ENCODE results near the gene DNASE1L3.

Gene DNASE1L3

GRCh38 chr3:58190291-58190690 lies 20.5 kb downstream of the DNASE1L3 start:
- no peak overlapping the region for H3K27ac ChIP-seq (ENCODE audit: low read depth, low read length)
- no peak overlapping the region for H3K4me3 ChIP-seq (ENCODE audit: low read length)
- no peaks in the 10 kb centered on the region; the same call in 1 of the 2 replicates for H3F3A ChIP-seq (ENCODE audit: control insufficient read depth, insufficient read depth)
- no peaks in the 10 kb centered on the region for H4K20me1 ChIP-seq (ENCODE audit: control insufficient read depth, insufficient read depth, low read depth, low read length)
- no peaks in the 10 kb centered on the region for H3K27me3 ChIP-seq (ENCODE audit: control insufficient read depth, low read length)
- no peaks in the 10 kb centered on the region for H3K36me3 ChIP-seq (ENCODE audit: control insufficient read depth, low read length)
- H3K9me3 ChIP-seq (ENCODE audit: control insufficient read depth, insufficient read depth, low read length), result no peaks in the 10 kb centered on the region
- no peaks in the 10 kb centered on the region for H3K79me2 ChIP-seq (ENCODE audit: control insufficient read depth, low read length)
- H3K9me2 ChIP-seq (replicated peaks; ENCODE audit: control insufficient read depth, low read length), result no peaks in the 10 kb centered on the region
- no peak overlapping the region for H3K4me2 ChIP-seq (ENCODE audit: low read length)
- H3K4me1 ChIP-seq (ENCODE audit: control insufficient read depth, low read length), result no peaks in the 10 kb centered on the region
- no peak for TF ChIP-seq EZH2phosphoT487 (IDR thresholded peaks at IDR 0.05; ENCODE audit: borderline replicate concordance, low read length)
- TF ChIP-seq, protein P1, sequence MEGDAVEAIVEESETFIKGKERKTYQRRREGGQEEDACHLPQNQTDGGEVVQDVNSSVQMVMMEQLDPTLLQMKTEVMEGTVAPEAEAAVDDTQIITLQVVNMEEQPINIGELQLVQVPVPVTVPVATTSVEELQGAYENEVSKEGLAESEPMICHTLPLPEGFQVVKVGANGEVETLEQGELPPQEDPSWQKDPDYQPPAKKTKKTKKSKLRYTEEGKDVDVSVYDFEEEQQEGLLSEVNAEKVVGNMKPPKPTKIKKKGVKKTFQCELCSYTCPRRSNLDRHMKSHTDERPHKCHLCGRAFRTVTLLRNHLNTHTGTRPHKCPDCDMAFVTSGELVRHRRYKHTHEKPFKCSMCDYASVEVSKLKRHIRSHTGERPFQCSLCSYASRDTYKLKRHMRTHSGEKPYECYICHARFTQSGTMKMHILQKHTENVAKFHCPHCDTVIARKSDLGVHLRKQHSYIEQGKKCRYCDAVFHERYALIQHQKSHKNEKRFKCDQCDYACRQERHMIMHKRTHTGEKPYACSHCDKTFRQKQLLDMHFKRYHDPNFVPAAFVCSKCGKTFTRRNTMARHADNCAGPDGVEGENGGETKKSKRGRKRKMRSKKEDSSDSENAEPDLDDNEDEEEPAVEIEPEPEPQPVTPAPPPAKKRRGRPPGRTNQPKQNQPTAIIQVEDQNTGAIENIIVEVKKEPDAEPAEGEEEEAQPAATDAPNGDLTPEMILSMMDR (IDR thresholded peaks at IDR 0.05; ENCODE audit: low read depth, low read length, poor library complexity, severe bottlenecking), result no peak

GRCh38 chr3:58189691-58190090 lies 21.1 kb downstream of the DNASE1L3 start:
- H3K4me1 ChIP-seq (ENCODE audit: control insufficient read depth, low read length), result no peaks in the 10 kb centered on the region
- no peaks in the 10 kb centered on the region for H3K9me3 ChIP-seq (ENCODE audit: control insufficient read depth, insufficient read depth, low read length)
- no peak overlapping the region for H3K27ac ChIP-seq (ENCODE audit: low read depth, low read length)
- no peak overlapping the region for H3K4me3 ChIP-seq (ENCODE audit: low read length)
- no peaks in the 10 kb centered on the region for H4K20me1 ChIP-seq (ENCODE audit: control insufficient read depth, insufficient read depth, low read depth, low read length)
- H3F3A ChIP-seq (ENCODE audit: control insufficient read depth, insufficient read depth), result no peaks in the 10 kb centered on the region; the same call in 1 of the 2 replicates
- H3K79me2 ChIP-seq (ENCODE audit: control insufficient read depth, low read length), result no peaks in the 10 kb centered on the region
- no peaks in the 10 kb centered on the region for H3K27me3 ChIP-seq (ENCODE audit: control insufficient read depth, low read length)
- no peak overlapping the region for H3K4me2 ChIP-seq (ENCODE audit: low read length)
- TF ChIP-seq, protein P1 (IDR thresholded peaks at IDR 0.05; ENCODE audit: low read depth, low read length, poor library complexity, severe bottlenecking), result no peak
- no peak for TF ChIP-seq EZH2phosphoT487 (IDR thresholded peaks at IDR 0.05; ENCODE audit: borderline replicate concordance, low read length)
- H3K36me3 ChIP-seq (ENCODE audit: control insufficient read depth, low read length), result no peaks in the 10 kb centered on the region
- H3K9me2 ChIP-seq (replicated peaks; ENCODE audit: control insufficient read depth, low read length), result no peaks in the 10 kb centered on the region

DNA sequence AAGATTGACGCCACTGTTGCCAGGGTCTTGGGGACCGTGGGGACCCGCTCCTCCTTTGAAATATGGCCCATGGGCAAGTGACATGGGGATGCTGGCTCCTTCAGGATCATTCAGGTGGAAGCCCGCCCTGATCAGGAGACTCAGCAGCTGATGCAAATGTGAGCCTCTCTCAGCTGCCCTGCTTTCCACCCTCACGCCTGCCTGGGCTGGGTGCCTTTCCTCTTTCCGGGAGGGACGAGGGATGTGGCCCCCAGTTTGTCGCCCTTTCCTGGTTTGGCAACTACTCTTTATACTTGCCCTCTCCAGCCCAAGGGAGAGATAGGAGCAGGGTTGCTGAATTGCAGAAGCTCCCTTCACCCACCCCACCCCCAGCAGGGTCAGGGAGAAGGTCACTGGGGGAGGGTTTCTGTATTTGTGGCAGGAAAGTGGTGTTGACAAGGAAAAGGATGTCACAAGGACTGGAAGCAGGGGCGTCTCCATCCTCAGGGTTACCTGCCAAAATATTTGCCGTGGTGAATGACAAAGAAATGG lies 21.8 kb downstream of the DNASE1L3 start:
- H3K27ac ChIP-seq (ENCODE audit: low read depth, low read length), result no peak overlapping the region
- H3K4me2 ChIP-seq (ENCODE audit: low read length), result no peak overlapping the region
- TF ChIP-seq, protein P1 (IDR thresholded peaks at IDR 0.05; ENCODE audit: low read depth, low read length, poor library complexity, severe bottlenecking), result no peak
- no peak for TF ChIP-seq EZH2phosphoT487 (IDR thresholded peaks at IDR 0.05; ENCODE audit: borderline replicate concordance, low read length)

More for the DNA sequence above, 21.8 kb downstream of the DNASE1L3 start:
- Histone ChIP-seq H3K4me3 (ENCODE audit: low read length) (no peak overlapping the region), H3F3A (ENCODE audit: control insufficient read depth, insufficient read depth) (no peaks in the 10 kb centered on the region; the same call in 1 of the 2 replicates), H3K36me3 (ENCODE audit: control insufficient read depth, low read length) (no peaks in the 10 kb centered on the region), H3K9me3 (ENCODE audit: control insufficient read depth, insufficient read depth, low read length) (no peaks in the 10 kb centered on the region), H3K27me3 (ENCODE audit: control insufficient read depth, low read length) (no peaks in the 10 kb centered on the region), H4K20me1 (ENCODE audit: control insufficient read depth, insufficient read depth, low read depth, low read length) (no peaks in the 10 kb centered on the region), H3K4me1 (ENCODE audit: control insufficient read depth, low read length) (no peaks in the 10 kb centered on the region), H3K9me2 (replicated peaks; ENCODE audit: control insufficient read depth, low read length) (no peaks in the 10 kb centered on the region), H3K79me2 (ENCODE audit: control insufficient read depth, low read length) (no peaks in the 10 kb centered on the region)
